ENCODE results near the gene UBR3. TPM values are rescaled to one million over a fixed set of nuclear protein-coding genes. Genes with fewer than 3 reads are reported as not detected.

Gene UBR3
- total RNA-seq, 4 donors from 2014 or later = 40.0 to 147 (median 87.7) TPM

- Histone ChIP-seq H3K36me3 (no peaks in the 10 kb centered on the region), H3K27ac (no peak overlapping the region), H3K9me3 (no peaks in the 10 kb centered on the region), H3K4me3 (no peak overlapping the region), H3K27me3 (no peaks in the 10 kb centered on the region), H3K4me1 (no peaks in the 10 kb centered on the region)
- no peak for DNase-seq
- TF ChIP-seq CTCF (IDR thresholded peaks at IDR 0.05) (no peak), POLR2A (IDR thresholded peaks at IDR 0.05) (no peak)
- intact Hi-C loops (cut with DNase I; ENCODE audit: low total_unique reads) = no loop called here
Measured at GRCh38 chr2:170044751-170045478, 217.7 kb downstream of the UBR3 start.

GRCh38 chr2:170047331-170048065 is 220.2 kb downstream of the UBR3 start:
- intact Hi-C loops (cut with DNase I; ENCODE audit: low total_unique reads) = no loop called here
- H3K27me3 ChIP-seq = no peaks in the 10 kb centered on the region
- no peaks in the 10 kb centered on the region for H3K36me3 ChIP-seq
- no peaks in the 10 kb centered on the region for H3K9me3 ChIP-seq
- no peak for TF ChIP-seq POLR2A (IDR thresholded peaks at IDR 0.05)
- TF ChIP-seq CTCF (IDR thresholded peaks at IDR 0.05) = no peak
- no peaks in the 10 kb centered on the region for H3K4me1 ChIP-seq
- H3K27ac ChIP-seq = no peak overlapping the region
- DNase-seq = no peak
- no peak overlapping the region for H3K4me3 ChIP-seq

- no peak overlapping the region for H3K4me3 ChIP-seq
- no peaks in the 10 kb centered on the region for H3K9me3 ChIP-seq
- intact Hi-C loops (cut with DNase I; ENCODE audit: low total_unique reads) = no loop called here
- no peak for DNase-seq
- no peaks in the 10 kb centered on the region for H3K36me3 ChIP-seq
- no peaks in the 10 kb centered on the region for H3K27me3 ChIP-seq
- TF ChIP-seq POLR2A (IDR thresholded peaks at IDR 0.05) (no peak), CTCF (IDR thresholded peaks at IDR 0.05) (no peak)
- H3K27ac ChIP-seq = no peak overlapping the region
- no peaks in the 10 kb centered on the region for H3K4me1 ChIP-seq
Measured at GRCh38 chr2:170052151-170052550, 224.9 kb downstream of the UBR3 start.

GRCh38 chr2:170054997-170055396 is 227.7 kb downstream of the UBR3 start:
- TF ChIP-seq POLR2A (IDR thresholded peaks at IDR 0.05) (no peak), CTCF (IDR thresholded peaks at IDR 0.05) (no peak)
- no peak for DNase-seq
- Histone ChIP-seq H3K27me3 (no peaks in the 10 kb centered on the region), H3K9me3 (no peaks in the 10 kb centered on the region), H3K4me1 (no peaks in the 10 kb centered on the region), H3K4me3 (no peak overlapping the region), H3K36me3 (peaks cover 0 to 2% of the 10 kb centered on the region in 2 donors), H3K27ac (no peak overlapping the region)
- intact Hi-C loops (cut with DNase I; ENCODE audit: low total_unique reads) = no loop called here

DNA sequence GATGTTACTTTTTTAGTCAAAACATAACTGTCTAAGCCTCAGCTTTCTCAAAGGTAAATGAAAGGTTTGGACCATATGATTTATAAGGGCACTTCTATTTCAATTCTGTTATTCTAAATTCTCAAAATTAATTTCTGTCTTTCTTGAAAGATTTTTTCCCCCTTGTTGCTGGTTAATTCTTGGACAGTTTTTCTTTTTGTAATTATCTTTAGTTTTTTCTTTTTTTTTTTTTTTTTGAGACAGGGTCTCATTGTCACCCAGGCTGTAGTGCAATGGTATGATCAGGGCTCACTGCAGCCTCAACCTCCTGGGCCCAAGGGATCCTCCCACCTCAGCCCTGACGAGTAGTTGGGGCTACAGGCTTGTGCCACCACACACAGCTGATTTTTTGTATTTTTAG is 229.6 kb downstream of the UBR3 start:
- Histone ChIP-seq H3K9me3 (no peaks in the 10 kb centered on the region), H3K4me1 (no peaks in the 10 kb centered on the region), H3K27ac (no peak overlapping the region), H3K27me3 (no peaks in the 10 kb centered on the region), H3K4me3 (no peak overlapping the region), H3K36me3 (peaks cover 0 to 2% of the 10 kb centered on the region in 2 donors)
- DNase-seq = no peak
- TF ChIP-seq POLR2A (IDR thresholded peaks at IDR 0.05) = no peak
- no peak for TF ChIP-seq CTCF (IDR thresholded peaks at IDR 0.05)
- intact Hi-C loops (cut with DNase I; ENCODE audit: low total_unique reads) = no loop called here
